Ishikawa (cell line): ENCODE measurements around the gene ZCCHC24.

Source experiments
- CEBPB ChIP-seq: IDR thresholded peaks from 2 replicates; pipeline ENCODE4 v1.6.1; 2012
- CREB1 ChIP-seq: IDR thresholded peaks from 2 replicates; pipeline ENCODE4 v1.6.1; 2012; ENCODE audit warnings: low read depth
- EGR1 ChIP-seq: IDR thresholded peaks from 2 replicates; pipeline ENCODE4 v1.6.1; 2012
- EP300 ChIP-seq: IDR thresholded peaks from 2 replicates; pipeline ENCODE4 v1.6.1; 2012; ENCODE audit warnings: borderline replicate concordance
- FOXM1 ChIP-seq: IDR thresholded peaks from 2 replicates; pipeline ENCODE4 v1.6.1; 2012; ENCODE audit warnings: low read depth, borderline replicate concordance
- MAX ChIP-seq: IDR thresholded peaks from 2 replicates; pipeline ENCODE4 v1.6.1; 2012
- NFIC ChIP-seq: IDR thresholded peaks from 2 replicates; pipeline ENCODE4 v1.6.1; 2012
- RAD21 ChIP-seq: IDR thresholded peaks from 2 replicates; pipeline ENCODE4 v1.6.1; 2012; ENCODE audit warnings: low read depth
- REST ChIP-seq: IDR thresholded peaks from 2 replicates; pipeline ENCODE4 v1.6.1; 2012; ENCODE audit warnings: low read depth, mild to moderate bottlenecking
- TAF1 ChIP-seq: IDR thresholded peaks from 2 replicates; pipeline ENCODE4 v1.6.1; 2012; ENCODE audit warnings: low read depth, mild to moderate bottlenecking
- TCF12 ChIP-seq: IDR thresholded peaks from 2 replicates; pipeline ENCODE4 v1.6.1; 2012; ENCODE audit warnings: low read depth
- TEAD4 ChIP-seq: IDR thresholded peaks from 2 replicates; pipeline ENCODE4 v1.6.1; 2012
- USF1 ChIP-seq: IDR thresholded peaks from 2 replicates; pipeline ENCODE4 v1.6.1; 2012
- YY1 ChIP-seq: IDR thresholded peaks from 2 replicates; pipeline ENCODE4 v1.6.1; 2012; ENCODE audit warnings: low read depth
- ZBTB7A ChIP-seq: IDR thresholded peaks from 2 replicates; pipeline ENCODE4 v1.6.1; 2012; ENCODE audit warnings: low read depth

The ZCCHC24 gene

GRCh38 chr10:79412516-79412915 is 32.9 kb downstream of the ZCCHC24 start:
- TF ChIP-seq FOXM1, result no peak
- no peak for TF ChIP-seq YY1
- no peak for TF ChIP-seq ZBTB7A

- no peak for TF ChIP-seq NFIC
- TF ChIP-seq USF1, result 0 out of 2 replicates have a peak, but pooled peaks have one; percentile 25
These were observed 33.6 kb downstream of the ZCCHC24 start for GRCh38 chr10:79411546-79412495.

- TF ChIP-seq RAD21 (no peak), EP300 (no peak)
These were observed 34.9 kb downstream of the ZCCHC24 start for GRCh38 chr10:79410315-79411094.

GRCh38 chr10:79409726-79410085 is 35.7 kb downstream of the ZCCHC24 start:
- no peak for TF ChIP-seq NFIC
- no peak for TF ChIP-seq YY1
- no peak for TF ChIP-seq RAD21
- TF ChIP-seq FOXM1, result no peak
- TF ChIP-seq CREB1, result no peak
- TF ChIP-seq TCF12, result no peak
- no peak for TF ChIP-seq USF1
- TF ChIP-seq ZBTB7A, result no peak
- TF ChIP-seq MAX, result no peak
- no peak for TF ChIP-seq EGR1
- TF ChIP-seq TAF1, result no peak
- no peak for TF ChIP-seq TEAD4
- no peak for TF ChIP-seq CEBPB

- TF ChIP-seq TAF1, result no peak
- TF ChIP-seq EP300, result no peak
- no peak for TF ChIP-seq TCF12
- no peak for TF ChIP-seq EGR1
- TF ChIP-seq MAX, result no peak
- TF ChIP-seq FOXM1, result no peak
- TF ChIP-seq ZBTB7A, result no peak
- no peak for TF ChIP-seq YY1
- no peak for TF ChIP-seq CREB1
- no peak for TF ChIP-seq CEBPB
- no peak for TF ChIP-seq NFIC
- TF ChIP-seq RAD21, result no peak
These were observed 36.2 kb downstream of the ZCCHC24 start for GRCh38 chr10:79409038-79409725.

- TF ChIP-seq CREB1, result no peak
- no peak for TF ChIP-seq TEAD4
These were observed 37.3 kb downstream of the ZCCHC24 start for GRCh38 chr10:79407811-79408795.

- TF ChIP-seq RAD21, result no peak
- TF ChIP-seq EP300, result no peak
- no peak for TF ChIP-seq TEAD4
- no peak for TF ChIP-seq MAX
- no peak for TF ChIP-seq NFIC
- TF ChIP-seq EGR1, result no peak
These were observed 38.0 kb downstream of the ZCCHC24 start for GRCh38 chr10:79407423-79407796.

GRCh38 chr10:79406683-79407422 is 38.6 kb downstream of the ZCCHC24 start:
- TF ChIP-seq ZBTB7A (no peak), TAF1 (0 out of 2 replicates have a peak, but pooled peaks have one; percentile 12), TEAD4 (no peak), CEBPB (no peak), EP300 (no peak), REST (no peak), MAX (no peak)
